GM21423 (cell line): ENCODE data around the gene ARL8A.
"Not testable (repeated sequence)": the region's sequence is repeated elsewhere in the genome, so short reads cannot be mapped to it uniquely, and the experiment has no call there.

ENCODE experiments used
- ATAC-seq: cut with Tn5 transposase; IDR thresholded peaks from one replicate; pipeline ENCODE4 v1.9.1; 2021; ENCODE audit warnings: mild to moderate bottlenecking, moderate library complexity; ENCODE audit not compliant: unreplicated experiment

ARL8A gene

GRCh38 chr1:202122639-202123335 lies 21.8 kb downstream of the ARL8A start, which contains the start of gene GPR37L1:
Gene GPR37L1, plus strand, starts transcription at chr1:202122917. Its CDS starts 47 bp downstream, at chr1:202122964.
- ATAC-seq = no peak

DNA sequence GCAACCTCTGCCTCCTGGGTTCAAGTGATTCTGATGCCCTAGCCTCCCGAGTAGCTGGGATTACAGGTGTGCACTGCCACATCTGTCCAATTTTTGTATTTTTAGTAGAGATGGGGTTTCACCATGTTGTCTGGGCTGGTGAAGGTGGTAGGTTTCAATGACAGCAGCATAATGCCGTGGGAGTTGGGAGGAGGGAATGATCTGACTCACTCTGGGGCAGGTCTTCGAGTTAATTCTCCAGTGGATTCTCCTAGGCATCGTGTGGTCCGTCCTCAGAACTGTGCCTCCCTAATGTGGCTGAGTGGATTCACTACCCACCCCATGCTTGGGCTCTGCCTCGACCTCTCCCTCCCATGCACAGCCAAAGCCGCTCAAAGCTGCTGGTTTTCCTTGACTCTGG lies 23.5 kb downstream of the ARL8A start:
- ATAC-seq = no peak

GRCh38 chr1:202117898-202118371 lies 26.6 kb downstream of the ARL8A start:
- ATAC-seq = no peak

DNA sequence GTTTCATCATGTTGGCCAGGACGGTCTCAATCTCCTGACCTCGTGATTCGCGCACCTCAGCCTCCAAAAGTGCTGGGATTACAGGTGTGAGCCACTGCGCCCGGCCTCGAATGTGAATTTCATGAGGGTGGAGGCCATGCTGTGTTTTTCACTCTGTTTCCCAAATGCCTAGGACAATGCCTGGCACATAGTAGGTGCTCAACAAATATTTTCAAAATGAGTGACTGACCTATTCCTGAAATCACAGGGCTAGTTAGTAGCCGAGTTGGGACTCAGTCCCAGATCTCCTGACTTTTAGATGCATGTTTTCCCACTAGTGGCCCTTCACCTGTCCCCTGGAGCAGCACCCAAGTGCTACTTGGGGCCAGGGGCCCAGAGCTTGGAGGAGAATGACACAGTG lies 28.2 kb downstream of the ARL8A start:
- ATAC-seq = no peak

DNA sequence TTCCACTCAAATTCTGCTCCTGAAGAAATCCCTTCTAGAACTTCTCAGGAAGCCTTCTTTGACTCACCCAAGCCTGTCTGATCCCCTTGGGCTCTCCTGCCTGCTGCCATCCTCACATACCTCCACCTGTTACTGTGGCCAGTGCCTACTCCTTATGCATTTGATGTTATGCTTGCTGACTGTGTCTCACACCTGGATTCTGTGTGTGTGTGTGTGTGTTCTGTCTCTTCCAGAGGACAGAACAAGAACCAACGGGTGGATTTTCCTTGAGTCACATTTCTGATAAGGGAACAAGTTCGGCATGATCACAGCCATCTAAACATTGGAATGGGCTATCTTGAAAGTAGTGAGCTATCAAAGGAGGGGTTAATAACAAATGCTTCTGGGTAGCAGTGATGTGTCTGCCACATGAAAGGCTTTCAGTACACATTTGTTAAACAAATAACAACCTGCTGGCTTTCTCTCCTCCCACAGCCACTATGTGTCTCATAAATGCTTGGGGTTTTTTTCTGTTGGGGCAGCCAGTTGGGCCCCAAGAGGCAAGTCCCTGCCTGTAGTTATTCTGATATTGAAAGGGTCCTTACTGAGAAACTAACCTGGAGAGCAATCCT lies 30.7 kb downstream of the ARL8A start:
- ATAC-seq = no peak

- no peak for ATAC-seq
These were observed 31.5 kb downstream of the ARL8A start for GRCh38 chr1:202112859-202113689.

GRCh38 chr1:202111589-202111988 lies 32.9 kb downstream of the ARL8A start:
- ATAC-seq = not testable (repeated sequence)

DNA sequence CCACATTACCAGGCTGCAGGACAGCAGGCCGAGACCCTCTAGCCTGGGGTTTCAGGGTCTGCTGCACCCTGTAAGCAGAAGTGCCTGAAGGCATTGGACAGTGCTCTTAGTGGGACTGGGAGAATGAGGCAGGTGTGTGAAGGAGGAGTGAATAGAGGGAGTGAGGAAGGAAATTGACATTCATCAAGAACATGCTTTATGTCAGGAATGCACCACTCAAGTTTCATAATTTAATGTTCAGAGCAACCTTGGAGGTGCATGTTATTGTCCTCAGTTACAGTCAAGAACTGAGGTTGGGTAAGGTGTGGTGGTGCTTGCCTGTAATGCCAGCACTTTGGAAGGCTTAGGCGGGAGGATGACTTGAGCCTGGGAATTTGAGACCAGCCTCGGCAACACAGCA lies 33.6 kb downstream of the ARL8A start:
- ATAC-seq = no peak

DNA sequence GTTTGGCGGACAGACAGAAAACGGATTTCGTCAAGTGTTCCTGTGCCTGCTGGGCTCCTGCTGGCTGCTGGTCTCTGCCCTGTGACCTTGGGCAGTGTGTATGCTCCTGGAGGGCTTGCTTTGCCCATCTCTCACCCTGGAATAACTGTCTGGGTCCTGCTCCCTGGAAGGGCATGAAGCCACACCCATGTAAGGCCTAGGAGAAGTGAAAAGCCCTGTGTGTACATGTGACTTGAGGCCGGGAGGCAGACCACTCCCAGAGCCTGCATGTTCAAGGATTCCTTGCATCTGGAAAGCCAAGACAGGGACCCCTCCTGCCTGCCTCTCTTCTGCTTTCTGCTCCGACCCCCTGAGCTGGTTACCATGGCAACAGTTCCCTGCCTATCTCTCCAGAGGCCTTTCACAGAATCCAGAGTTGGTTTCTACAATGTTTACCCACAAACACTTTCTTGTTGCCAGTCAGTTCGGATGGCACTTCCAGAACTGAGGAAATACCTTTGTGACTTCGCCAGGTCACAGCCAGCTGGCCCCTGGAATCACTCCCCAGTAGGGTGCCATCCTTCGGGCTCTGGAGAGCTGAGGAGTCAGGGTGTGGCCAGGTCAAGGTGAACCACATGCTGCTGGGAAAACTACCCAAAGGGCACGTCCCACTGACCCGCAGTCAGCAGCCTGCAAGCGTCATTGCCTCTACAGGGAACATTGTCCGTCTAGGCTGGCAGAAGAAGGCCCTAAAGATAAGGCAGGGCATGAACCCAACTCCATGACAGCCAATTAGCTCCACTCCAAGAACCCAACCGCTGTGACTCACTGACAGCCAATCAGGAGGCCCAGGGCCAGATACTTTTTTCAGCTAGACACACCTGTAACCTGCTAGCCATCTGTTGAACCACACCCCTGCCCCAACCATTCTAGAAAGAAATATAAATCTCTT lies 36.5 kb downstream of the ARL8A start:
- no peak for ATAC-seq

DNA sequence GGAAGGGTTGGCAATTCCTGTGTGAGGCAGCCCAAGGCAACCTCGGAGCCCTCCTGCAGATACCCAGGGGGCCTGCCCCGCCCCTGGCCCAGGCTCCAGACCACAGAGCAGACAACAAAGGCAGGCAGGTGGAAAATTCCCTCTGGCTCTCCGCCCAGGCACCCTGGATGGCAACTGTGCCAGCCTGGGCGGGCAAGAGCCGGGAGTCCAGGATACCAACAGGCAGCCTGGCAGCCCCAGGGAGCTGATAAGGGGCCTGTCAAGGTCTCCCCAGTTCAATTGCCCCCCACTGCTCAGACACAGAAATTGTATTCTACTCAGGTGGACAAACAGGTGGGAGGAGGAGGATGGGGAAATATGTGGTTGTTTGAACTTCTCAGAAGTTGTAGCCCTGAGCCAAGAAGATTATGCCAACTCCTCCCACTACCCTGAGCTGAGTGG lies 37.2 kb downstream of the ARL8A start:
- ATAC-seq = no peak

DNA sequence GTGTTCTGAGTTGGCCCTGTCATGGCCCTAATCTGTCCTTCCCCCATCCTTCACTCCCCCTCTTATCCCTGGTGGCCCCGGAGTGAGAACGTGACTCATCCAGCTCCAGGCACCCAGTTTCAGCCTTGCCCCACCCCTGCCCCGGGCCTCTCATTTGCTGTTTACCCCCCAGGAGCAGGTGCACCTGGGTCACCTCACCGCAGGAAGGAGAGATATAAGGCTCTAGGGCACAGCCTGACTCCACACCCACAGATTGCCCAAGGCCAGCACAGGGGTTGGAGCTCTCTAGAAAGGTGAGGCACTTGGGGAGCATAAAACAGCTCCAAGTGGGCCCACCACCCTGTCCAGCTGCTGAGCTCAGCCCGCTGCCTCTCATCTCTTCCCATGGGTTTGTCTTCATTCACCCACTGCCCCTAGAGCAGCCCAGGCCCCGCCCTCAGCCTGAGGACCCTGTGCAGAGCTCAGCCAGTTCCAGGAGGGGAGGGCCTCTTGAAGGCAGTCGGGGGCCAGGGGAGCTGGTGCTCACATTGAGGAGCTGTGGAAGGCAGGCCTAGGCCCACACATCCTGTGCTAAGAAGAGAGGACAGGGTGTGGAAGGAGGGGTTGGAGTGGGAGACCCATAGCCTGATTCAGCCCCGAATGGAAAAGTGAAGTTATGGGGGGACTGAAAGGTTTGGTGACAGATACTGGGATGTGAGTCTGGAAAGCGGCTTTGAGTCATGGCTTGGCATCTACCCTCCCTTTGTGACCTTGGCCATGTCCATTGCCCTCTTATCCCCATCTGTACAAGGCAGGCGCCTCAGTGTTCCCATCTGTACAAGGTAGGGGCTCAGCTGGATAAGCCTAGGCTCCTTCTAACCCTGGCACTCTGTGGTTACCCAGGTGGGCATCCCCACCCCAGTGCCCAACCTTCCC lies 37.9 kb downstream of the ARL8A start:
- ATAC-seq = no peak

DNA sequence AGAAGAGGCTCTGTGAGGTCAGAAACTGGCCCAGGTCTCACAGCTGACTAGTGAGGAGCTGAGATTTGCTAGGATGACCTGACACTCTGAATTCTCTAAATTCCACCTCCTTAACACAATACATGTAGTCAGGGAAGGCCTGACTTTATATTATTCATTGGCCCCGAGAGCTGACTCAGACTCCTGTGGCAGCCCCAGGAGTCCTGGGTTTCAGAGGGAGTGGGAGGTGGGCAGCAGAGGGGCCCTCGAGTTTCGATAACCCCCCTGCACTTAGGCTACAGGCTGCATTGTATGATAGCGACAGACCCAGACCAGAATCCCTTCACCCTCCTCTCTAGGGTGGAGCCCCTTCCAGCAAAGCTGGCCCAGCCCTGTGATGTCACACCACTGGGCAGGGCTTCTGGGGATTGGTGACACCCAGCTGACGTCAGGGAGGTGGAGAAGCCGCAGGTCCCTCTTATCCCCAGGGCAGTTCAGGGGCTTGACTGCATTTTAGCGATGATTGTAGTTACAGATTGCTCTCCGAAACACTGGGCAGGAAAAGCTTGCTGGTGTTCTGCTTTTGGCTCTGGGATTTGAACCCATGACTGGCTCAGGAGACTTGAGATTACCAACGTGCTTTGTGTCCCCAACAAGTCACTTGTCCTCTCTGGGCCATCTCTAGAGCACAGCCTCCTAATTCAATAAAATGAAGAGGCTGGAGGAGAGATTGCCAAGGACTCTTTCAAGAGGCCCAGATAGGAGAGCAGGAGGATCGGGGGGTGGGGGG lies 38.8 kb downstream of the ARL8A start:
- ATAC-seq = no peak

DNA sequence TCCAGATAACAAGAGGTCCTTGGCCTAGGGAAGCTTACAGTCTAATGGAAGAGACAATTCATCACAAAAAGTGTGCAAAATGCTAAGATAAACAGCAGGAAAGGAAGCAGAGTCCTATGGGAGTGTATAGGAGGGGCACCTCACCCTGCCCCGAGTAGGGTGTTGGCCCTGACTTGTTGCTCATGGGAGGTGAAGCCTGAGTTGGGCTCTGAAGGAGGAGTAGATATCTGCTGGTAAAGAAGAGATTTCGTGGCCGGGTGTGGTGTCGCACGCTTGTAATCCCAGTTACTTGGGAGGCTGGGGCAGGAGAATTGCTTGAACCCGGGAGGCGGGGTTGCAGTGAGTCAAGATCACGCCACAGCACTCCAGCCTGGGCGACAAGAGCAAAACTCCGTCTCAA lies 40.5 kb downstream of the ARL8A start:
- ATAC-seq = no peak

GRCh38 chr1:202101184-202101583 lies 43.4 kb downstream of the ARL8A start:
- no peak for ATAC-seq

GRCh38 chr1:202093858-202094257 lies 50.7 kb downstream of the ARL8A start:
- no peak for ATAC-seq

- ATAC-seq = no peak
These were observed 53.5 kb downstream of the ARL8A start for GRCh38 chr1:202090994-202091393.

DNA sequence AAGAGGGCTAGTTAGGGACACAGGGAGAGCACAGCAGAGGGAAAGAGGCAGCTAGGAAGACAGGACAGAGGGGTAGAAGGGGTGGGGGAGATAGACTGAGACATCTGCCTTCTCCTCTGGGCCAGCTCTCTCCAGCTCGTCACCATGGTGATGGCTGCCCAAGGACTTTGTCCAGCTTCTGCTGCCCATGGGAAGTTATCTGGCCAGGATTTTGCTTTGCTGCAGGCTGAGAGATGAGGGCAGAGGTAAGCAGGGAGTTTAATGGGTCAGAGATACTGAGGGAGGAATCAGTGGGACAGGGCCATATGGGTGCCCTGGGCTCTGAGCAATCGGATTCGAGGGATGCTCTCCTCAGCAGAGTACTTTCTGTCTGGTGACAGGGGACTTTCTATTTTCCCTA lies 56.3 kb downstream of the ARL8A start:
- ATAC-seq = no peak

- ATAC-seq = no peak
These were observed 57.8 kb downstream of the ARL8A start for GRCh38 chr1:202086579-202087350.
